Bronchial epithelial cell (primary cell): ENCODE measurements around the gene INTS3. TPM values are rescaled to one million over a fixed set of nuclear protein-coding genes. Genes with fewer than 3 reads are reported as not detected.

ENCODE experiments used
- DNase-seq: peaks from one replicate; pipeline ENCODE4 v3.0.0-alpha.2; 2010; ENCODE audit warnings: low read depth
- FAIRE-seq: peaks from 2 replicates; lab custom pipeline; 2011; peaks lifted over from hg19 to GRCh38; lab: Jason Lieb, UNC
- H3K27me3 ChIP-seq: 2 replicates; pipeline ENCODE4 v1.5.1; 2011; ENCODE audit warnings: low read length; ENCODE audit not compliant: control insufficient read depth, insufficient read depth
- H3K36me3 ChIP-seq: 2 replicates; pipeline ENCODE4 v1.5.1; 2011; ENCODE audit warnings: low read length; ENCODE audit not compliant: control insufficient read depth, insufficient read depth
- H3K4me3 ChIP-seq: 2 replicates; pipeline ENCODE4 v1.5.1; 2011; ENCODE audit warnings: mild to moderate bottlenecking, low read depth, low read length, control low read depth
- CTCF ChIP-seq: IDR thresholded peaks from 2 replicates; pipeline ENCODE4 v1.5.1; 2011; ENCODE audit warnings: mild to moderate bottlenecking, moderate library complexity, low read length, control low read depth, inconsistent platforms; ENCODE audit not compliant: insufficient read depth, severe bottlenecking
- total RNA-seq: library from RNA; depleted of rRNA; stranded (reverse); fragments of >200 nt; gene quantifications from 2 replicates; pipeline ENCODE4 v1.2.1, GENCODE V29; 2014

The INTS3 gene
- total RNA-seq, 1 donor from 2014 or later: 12.6 TPM

- no peaks in the 10 kb centered on the region for H3K27me3 ChIP-seq
- H3K36me3 ChIP-seq: peaks cover 7% of the 10 kb centered on the region
- H3K4me3 ChIP-seq: no peak overlapping the region
- no peak for FAIRE-seq
- TF ChIP-seq CTCF: no peak
- DNase-seq: no peak
These were observed 78.3 kb downstream of the INTS3 start for GRCh38 chr1:153805886-153806719.

GRCh38 chr1:153816283-153816889, 88.5 kb downstream of the INTS3 start:
- peaks cover 29% of the 10 kb centered on the region for H3K36me3 ChIP-seq
- DNase-seq (no peak), FAIRE-seq (no peak)
- H3K27me3 ChIP-seq: no peaks in the 10 kb centered on the region
- no peak for TF ChIP-seq CTCF
- H3K4me3 ChIP-seq: no peak overlapping the region

GRCh38 chr1:153818876-153819275, 91.0 kb downstream of the INTS3 start:
- Histone ChIP-seq H3K4me3 (no peak overlapping the region), H3K27me3 (no peaks in the 10 kb centered on the region), H3K36me3 (peaks cover 16% of the 10 kb centered on the region)
- no peak for FAIRE-seq
- no peak for TF ChIP-seq CTCF
- DNase-seq: no peak

Other genes with a start within 250 kb of the INTS3 start
- 2,948 and 3,820 TPM in 2 replicates for gene S100A6, start 192.1 kb upstream of the INTS3 start, total RNA-seq
- gene S100A5, start 187.1 kb upstream of the INTS3 start, total RNA-seq: not detected in 2 replicates
- gene S100A4, start 182.2 kb upstream of the INTS3 start, total RNA-seq: 10.8 and 16.8 TPM in 2 replicates
- gene S100A3, start 178.8 kb upstream of the INTS3 start, total RNA-seq: 2.3 and 26.6 TPM in 2 replicates
- 804 and 1,251 TPM in 2 replicates for gene S100A2, start 162.2 kb upstream of the INTS3 start, total RNA-seq
- gene S100A16, start 114.9 kb upstream of the INTS3 start, total RNA-seq: 886 and 1,542 TPM in 2 replicates
- 1,221 and 1,339 TPM in 2 replicates for gene S100A14, start 111.7 kb upstream of the INTS3 start, total RNA-seq
- gene S100A13, start 100.5 kb upstream of the INTS3 start, total RNA-seq: 44.5 and 69.8 TPM in 2 replicates
- gene S100A1, start 99.6 kb upstream of the INTS3 start, total RNA-seq: not detected in 2 replicates
- gene CHTOP, start 94.0 kb upstream of the INTS3 start, total RNA-seq: 51.9 and 61.2 TPM in 2 replicates
- gene SNAPIN, start 69.3 kb upstream of the INTS3 start, total RNA-seq: 59.5 and 61.4 TPM in 2 replicates
- 78.9 and 114 TPM in 2 replicates for gene ILF2, start 57.1 kb upstream of the INTS3 start, total RNA-seq
- gene NPR1, start 49.4 kb upstream of the INTS3 start, total RNA-seq: under 0.01 TPM in 1 of 2 replicates, not detected in the other
- gene SLC27A3, start 47.4 kb downstream of the INTS3 start, total RNA-seq: 4.1 and 7.4 TPM in 2 replicates
- 1.8 and 3.7 TPM in 2 replicates for gene GATAD2B, start 194.9 kb downstream of the INTS3 start, total RNA-seq
- gene DENND4B, start 218.7 kb downstream of the INTS3 start, total RNA-seq: 8.7 and 12.3 TPM in 2 replicates
- gene CRTC2, start 230.6 kb downstream of the INTS3 start, total RNA-seq: 2.6 and 4.7 TPM in 2 replicates
- 71.2 and 108 TPM in 2 replicates for gene SLC39A1, start 235.5 kb downstream of the INTS3 start, total RNA-seq
- 4.6 and 7.1 TPM in 2 replicates for gene CREB3L4, start 239.9 kb downstream of the INTS3 start, total RNA-seq
- 181 and 183 TPM in 2 replicates for gene JTB, start 249.6 kb downstream of the INTS3 start, total RNA-seq